HCT116 (cell line): ENCODE measurements around the gene ACADVL. TPM values are rescaled to one million over a fixed set of nuclear protein-coding genes. Genes with fewer than 3 reads are reported as not detected.

Source experiments
- ATAC-seq: fragments of 200-7000 bp; cut with Tn5 transposase; 2 replicates; pipeline ENCODE4 v1.9.1; 2020; ENCODE audit warnings: mild to moderate bottlenecking, moderate library complexity
- BruUV-seq: library from RNA; stranded (reverse); fragments of 400-500 nt; replicated peaks from 2 replicates; lab custom pipeline; 2021; lab: Mats Ljungman, UMichigan
- CTCF ChIA-PET: fragments of 300-600 bp; sonication (Branson Sonifier 250); formaldehyde crosslinking; loops from one replicate; lab custom pipeline; 2021; ENCODE audit warnings: antibody characterized with exemption; lab: Charles Lee
- POLR2A ChIA-PET: fragments of 300-600, 350-600 bp; sonication (Branson Sonifier 250); formaldehyde crosslinking; loops from one replicate; lab custom pipeline; 2021; ENCODE audit warnings: antibody characterized with exemption; lab: Charles Lee
- RAD21 ChIA-PET, 2 experiments: fragments of 300-600 bp; sonication (Branson Sonifier 250); formaldehyde crosslinking; loops; one replicate each; lab custom pipeline; 2023; ENCODE audit warnings: low total read pairs in 2 of 2; ENCODE audit not compliant: uncharacterized antibody in 2 of 2, unreplicated experiment in 2 of 2, low non-redundant PET in 1 of 2; lab: Charles Lee
- DNase-seq: peaks from one replicate; pipeline ENCODE4 v3.0.0-alpha.2; 2010; ENCODE audit warnings: low read depth, low spot score
- H2AFZ ChIP-seq: fragments of 200-600 bp; shearing (Covaris generic), sonication (generic); 2 replicates; pipeline ENCODE4 v1.6.1; 2017; ENCODE audit warnings: low read depth, mixed run types, mixed read lengths, antibody characterized with exemption, low read length; ENCODE audit not compliant: poor library complexity, severe bottlenecking
- H3K27ac ChIP-seq: 2 replicates; pipeline ENCODE4 v1.5.1; 2012; ENCODE audit warnings: low read depth, low read length
- H3K27me3 ChIP-seq: fragments of 200-600 bp; sonication (generic); 2 replicates; pipeline ENCODE4 v1.6.1; 2016; ENCODE audit warnings: mixed run types, low read length, mixed read lengths; ENCODE audit not compliant: insufficient read depth
- H3K36me3 ChIP-seq, 2 experiments: fragments of 200-500 bp in 1 of 2; fragments of 200-600 bp in 1 of 2; sonication (Bioruptor generic) in 1 of 2; sonication (generic) in 1 of 2; 2 replicates each; pipeline versions ENCODE4 v1.5.1 to v1.6.1; 2014 to 2016; ENCODE audit warnings: low read length in 2 of 2, inconsistent platforms in 1 of 2, mixed read lengths in 1 of 2, mixed run types in 1 of 2; ENCODE audit not compliant: insufficient read depth in 2 of 2, control insufficient read depth in 1 of 2
- H3K4me1 ChIP-seq, 2 experiments: fragments of 200-600 bp in 1 of 2; sonication (generic) in 1 of 2; 2 replicates each; pipeline versions ENCODE4 v1.5.1 to v1.6.1; 2012 to 2017; ENCODE audit warnings: low read length in 2 of 2, inconsistent platforms in 1 of 2, mild to moderate bottlenecking in 1 of 2, mixed read lengths in 1 of 2, mixed run types in 1 of 2, moderate library complexity in 1 of 2; ENCODE audit not compliant: insufficient read depth in 2 of 2, control insufficient read depth in 1 of 2
- H3K4me2 ChIP-seq: fragments of 200-600 bp; sonication (generic); 2 replicates; pipeline ENCODE4 v1.6.1; 2017; ENCODE audit warnings: mixed run types, low read length, mixed read lengths
- H3K4me3 ChIP-seq, 2 experiments: fragments of 200-600 bp in 1 of 2; sonication (generic) in 1 of 2; replicated peaks in 1 of 2; 2 replicates each; pipeline ENCODE4 v1.5.1; 2011 to 2016; ENCODE audit warnings: low read length in 2 of 2, control low read depth in 1 of 2, low read depth in 1 of 2, mild to moderate bottlenecking in 1 of 2, mixed read lengths in 1 of 2, mixed run types in 1 of 2
- H3K79me2 ChIP-seq: fragments of 200-600 bp; sonication (generic); 2 replicates; pipeline ENCODE4 v1.6.1; 2017; ENCODE audit warnings: mild to moderate bottlenecking, mixed run types, low read length, moderate library complexity, mixed read lengths; ENCODE audit not compliant: insufficient read depth
- H3K9ac ChIP-seq: fragments of 200-600 bp; sonication (generic); 2 replicates; pipeline ENCODE4 v1.6.1; 2016; ENCODE audit warnings: low read length, mixed read lengths
- H3K9me2 ChIP-seq: fragments of 200-600 bp; sonication (generic), shearing (Covaris generic); 2 replicates; pipeline ENCODE4 v1.6.1; 2017; ENCODE audit warnings: mixed run types, mild to moderate bottlenecking, moderate library complexity; ENCODE audit not compliant: insufficient read depth
- H3K9me3 ChIP-seq, 2 experiments: fragments of 200-500 bp in 1 of 2; fragments of 200-600 bp in 1 of 2; sonication (Bioruptor generic) in 1 of 2; sonication (generic) in 1 of 2; 2 replicates each; pipeline ENCODE4 v1.6.1; 2014 to 2017; ENCODE audit warnings: low read length in 2 of 2, mixed read lengths in 2 of 2, inconsistent platforms in 1 of 2, low read depth in 1 of 2, mild to moderate bottlenecking in 1 of 2, mixed run types in 1 of 2, moderate library complexity in 1 of 2; ENCODE audit not compliant: control insufficient read depth in 1 of 2, insufficient read depth in 1 of 2
- H4K20me1 ChIP-seq: fragments of 200-600 bp; sonication (generic), shearing (Covaris generic); 2 replicates; pipeline ENCODE4 v1.6.1; 2017; ENCODE audit warnings: mixed run types, mild to moderate bottlenecking, moderate library complexity; ENCODE audit not compliant: insufficient read depth
- EGR1 ChIP-seq: IDR thresholded peaks from 2 replicates; pipeline ENCODE4 v1.6.1; 2012; ENCODE audit warnings: low read depth
- ELF1 ChIP-seq: IDR thresholded peaks from 2 replicates; pipeline ENCODE4 v1.6.1; 2012; ENCODE audit warnings: low read depth, borderline replicate concordance
- JUND ChIP-seq: IDR thresholded peaks from 2 replicates; pipeline ENCODE4 v1.6.1; 2012
- POLR2A ChIP-seq: IDR thresholded peaks from 2 replicates; pipeline ENCODE4 v1.7.0; 2011; ENCODE audit warnings: borderline replicate concordance; ENCODE audit not compliant: insufficient read depth, insufficient read length; ENCODE audit errors: extremely low read depth
- POLR2AphosphoS5 ChIP-seq: IDR thresholded peaks from 2 replicates; pipeline ENCODE4 v1.6.1; 2011; ENCODE audit warnings: mild to moderate bottlenecking, low read depth, low read length, moderate library complexity
- RAD21 ChIP-seq: IDR thresholded peaks from 2 replicates; pipeline ENCODE4 v1.6.1; 2012; ENCODE audit warnings: low read depth, mild to moderate bottlenecking
- SIN3A ChIP-seq: IDR thresholded peaks from 2 replicates; pipeline ENCODE4 v1.6.1; 2012; ENCODE audit warnings: low read depth
- SP1 ChIP-seq: IDR thresholded peaks from 2 replicates; pipeline ENCODE4 v1.6.1; 2012; ENCODE audit warnings: low read depth
- YY1 ChIP-seq: IDR thresholded peaks from 2 replicates; pipeline ENCODE4 v1.6.1; 2011; ENCODE audit warnings: low read length, low read depth, moderate library complexity, mild to moderate bottlenecking; ENCODE audit not compliant: insufficient replicate concordance; ENCODE audit errors: extremely low read depth
- intact Hi-C: fragments of 100-400 bp; cut with micrococcal nuclease; formaldehyde crosslinking; loops from 2 replicates; pipeline ENCODE4 v1.10.0; 2022
- total RNA-seq: library from RNA; stranded (reverse); gene quantifications from one replicate; pipeline ENCODE4 v1.2.1, GENCODE V29; 2021; ENCODE audit not compliant: unreplicated experiment
- TF ChIP-seq, protein P1 (sequence below): IDR thresholded peaks from 2 replicates; pipeline ENCODE4 v1.6.1; 2012; ENCODE audit warnings: low read depth

ACADVL gene
- total RNA-seq, 1 experiment from 2014 or later: 554 TPM

- Histone ChIP-seq H4K20me1 (no peaks in the 10 kb centered on the region), H3K27ac (peak overlapping the region; percentile 20; the same call in 1 of the 2 replicates), H2AFZ (no peak overlapping the region), H3K9me2 (no peaks in the 10 kb centered on the region), H3K9me3 (no peaks in the 10 kb centered on the region)
- TF ChIP-seq JUND (peak; percentile 19; the same call in 1 of the 2 replicates), POLR2AphosphoS5 (peak; percentile 21; the same call in 1 of the 2 replicates), POLR2A (no peak), ELF1 (no peak), SIN3A (peak; percentile 37; the same call in 1 of the 2 replicates), SP1 (no peak), YY1 (no peak), RAD21 (no peak), EGR1 (no peak)
- TF ChIP-seq, protein P1, sequence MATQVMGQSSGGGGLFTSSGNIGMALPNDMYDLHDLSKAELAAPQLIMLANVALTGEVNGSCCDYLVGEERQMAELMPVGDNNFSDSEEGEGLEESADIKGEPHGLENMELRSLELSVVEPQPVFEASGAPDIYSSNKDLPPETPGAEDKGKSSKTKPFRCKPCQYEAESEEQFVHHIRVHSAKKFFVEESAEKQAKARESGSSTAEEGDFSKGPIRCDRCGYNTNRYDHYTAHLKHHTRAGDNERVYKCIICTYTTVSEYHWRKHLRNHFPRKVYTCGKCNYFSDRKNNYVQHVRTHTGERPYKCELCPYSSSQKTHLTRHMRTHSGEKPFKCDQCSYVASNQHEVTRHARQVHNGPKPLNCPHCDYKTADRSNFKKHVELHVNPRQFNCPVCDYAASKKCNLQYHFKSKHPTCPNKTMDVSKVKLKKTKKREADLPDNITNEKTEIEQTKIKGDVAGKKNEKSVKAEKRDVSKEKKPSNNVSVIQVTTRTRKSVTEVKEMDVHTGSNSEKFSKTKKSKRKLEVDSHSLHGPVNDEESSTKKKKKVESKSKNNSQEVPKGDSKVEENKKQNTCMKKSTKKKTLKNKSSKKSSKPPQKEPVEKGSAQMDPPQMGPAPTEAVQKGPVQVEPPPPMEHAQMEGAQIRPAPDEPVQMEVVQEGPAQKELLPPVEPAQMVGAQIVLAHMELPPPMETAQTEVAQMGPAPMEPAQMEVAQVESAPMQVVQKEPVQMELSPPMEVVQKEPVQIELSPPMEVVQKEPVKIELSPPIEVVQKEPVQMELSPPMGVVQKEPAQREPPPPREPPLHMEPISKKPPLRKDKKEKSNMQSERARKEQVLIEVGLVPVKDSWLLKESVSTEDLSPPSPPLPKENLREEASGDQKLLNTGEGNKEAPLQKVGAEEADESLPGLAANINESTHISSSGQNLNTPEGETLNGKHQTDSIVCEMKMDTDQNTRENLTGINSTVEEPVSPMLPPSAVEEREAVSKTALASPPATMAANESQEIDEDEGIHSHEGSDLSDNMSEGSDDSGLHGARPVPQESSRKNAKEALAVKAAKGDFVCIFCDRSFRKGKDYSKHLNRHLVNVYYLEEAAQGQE: no peak
- TF ChIP-seq, all 23 proteins: peak for 3
- peaks cover 34 to 49% of the 10 kb centered on the region in 2 experiments; a peak in 3 of 4 replicates for H3K36me3 ChIP-seq
- DNase-seq (no peak), ATAC-seq (no peak)
- H3K4me3 ChIP-seq: no peak overlapping the region
- no peaks in the 10 kb centered on the region for H3K27me3 ChIP-seq
- ChIA-PET CTCF (interaction anchor here (2.8 kb wide), 1 partner anchor 107 kb away, joined by 10 read pairs; the partner anchor contains the start of gene NEURL4), POLR2A (interaction anchor here (1.4 to 1.6 kb wide), 3 partner anchors 12 to 176 kb away, joined by 3 read pairs; partner anchors contain the start of gene DVL2), RAD21 (no interaction called here)
- no peak overlapping the region for H3K4me2 ChIP-seq
- H3K9ac ChIP-seq: no peak overlapping the region
- TSS peak; percentile 36 for BruUV-seq
- H3K79me2 ChIP-seq: peaks cover 30% of the 10 kb centered on the region
- H3K4me1 ChIP-seq: peaks cover 7 to 34% of the 10 kb centered on the region in 2 experiments; a peak in 3 of 4 replicates
- intact Hi-C loops: no loop called here
Observed at GRCh38 chr17:7222093-7222971, 2.6 kb downstream of the ACADVL start.
